Fibroblast of lung (primary cell): ENCODE results near the gene HDAC4. TPM values are rescaled to one million over a fixed set of nuclear protein-coding genes. Genes with fewer than 3 reads are reported as not detected.

ENCODE experiments used
- DNase-seq, 2 donors: peaks; one replicate each; pipeline versions ENCODE4 v3.0.0 to v3.0.0-alpha.2; 2010; ENCODE audit warnings: low read depth in 2 of 2
- H2AFZ ChIP-seq: 2 replicates; pipeline ENCODE4 v1.5.1; 2012; ENCODE audit warnings: low read length, control low read depth, inconsistent platforms
- H3K27ac ChIP-seq: 2 replicates; pipeline ENCODE4 v1.5.1; 2011; ENCODE audit warnings: low read length, control low read depth; ENCODE audit not compliant: insufficient read depth
- H3K27me3 ChIP-seq: 2 replicates; pipeline ENCODE4 v1.5.1; 2011; ENCODE audit warnings: mild to moderate bottlenecking, low read length; ENCODE audit not compliant: control insufficient read depth, insufficient read depth
- H3K36me3 ChIP-seq: 2 replicates; pipeline ENCODE4 v1.5.1; 2011; ENCODE audit warnings: low read length; ENCODE audit not compliant: control insufficient read depth, insufficient read depth
- H3K4me1 ChIP-seq: 2 replicates; pipeline ENCODE4 v1.5.1; 2011; ENCODE audit warnings: low read length; ENCODE audit not compliant: control insufficient read depth, insufficient read depth; ENCODE audit errors: extremely low read depth
- H3K4me2 ChIP-seq: 2 replicates; pipeline ENCODE4 v1.5.1; 2011; ENCODE audit warnings: low read length, control low read depth; ENCODE audit not compliant: insufficient read depth; ENCODE audit errors: extremely low read depth
- H3K4me3 ChIP-seq, 4 experiments: fragments of 200-600 bp in 1 of 4; sonication (generic) in 1 of 4; replicated peaks in 1 of 4; 2 replicates each; pipeline ENCODE4 v1.5.1; 2011 to 2016; ENCODE audit warnings: low read length in 4 of 4, low read depth in 3 of 4, mild to moderate bottlenecking in 3 of 4, control low read depth in 2 of 4, inconsistent platforms in 1 of 4, mixed read lengths in 1 of 4; ENCODE audit not compliant: insufficient read depth in 1 of 4; ENCODE audit errors: control extremely low read depth in 1 of 4
- H3K79me2 ChIP-seq: 2 replicates; pipeline ENCODE4 v1.5.1; 2012; ENCODE audit warnings: mild to moderate bottlenecking, low read length, inconsistent platforms; ENCODE audit not compliant: control insufficient read depth, insufficient read depth
- H3K9ac ChIP-seq: 2 replicates; pipeline ENCODE4 v1.5.1; 2011; ENCODE audit warnings: mild to moderate bottlenecking, low read length, control low read depth; ENCODE audit not compliant: insufficient read depth
- H3K9me3 ChIP-seq: 2 replicates; pipeline ENCODE4 v1.5.1; 2012; ENCODE audit warnings: low read depth, low read length; ENCODE audit not compliant: control insufficient read depth, insufficient read depth
- H4K20me1 ChIP-seq: 2 replicates; pipeline ENCODE4 v1.5.1; 2011; ENCODE audit warnings: low read length; ENCODE audit not compliant: control insufficient read depth, insufficient read depth; ENCODE audit errors: extremely low read depth
- CTCF ChIP-seq, 2 donors: IDR thresholded peaks in 1 of 2; conservative IDR thresholded peaks in 1 of 2; 1 replicate in 1 of 2; 2 replicates in 1 of 2; pipeline ENCODE4 v1.5.1; 2011 to 2012; ENCODE audit warnings: low read length in 2 of 2, control low read depth in 1 of 2, inconsistent platforms in 1 of 2, low read depth in 1 of 2, mild to moderate bottlenecking in 1 of 2
- EZH2 ChIP-seq: IDR thresholded peaks from 2 replicates; pipeline ENCODE4 v1.5.1; 2012; ENCODE audit warnings: low read length, control low read depth, mild to moderate bottlenecking; ENCODE audit errors: missing control alignments
- polyA plus RNA-seq, 2 donors: library from polyadenylated mRNA; depleted of rRNA in 1 of 2; stranded (reverse) in 1 of 2; unstranded in 1 of 2; fragments of >200 nt; gene quantifications; 2 replicates each; pipeline ENCODE4 v1.2.1, GENCODE V29; 2011 to 2012; ENCODE audit warnings: missing spikeins in 1 of 2
- total RNA-seq: library from RNA; depleted of rRNA; stranded (reverse); fragments of >200 nt; gene quantifications from 2 replicates; pipeline ENCODE4 v1.2.1, GENCODE V29; 2014

The HDAC4 gene
- total and polyA plus RNA-seq, 2 donors (not counting 1 experiment from before 2014, with no cell fraction given): 7.4 to 19.8 TPM

GRCh38 chr2:239189711-239190131 is 211.1 kb downstream of the HDAC4 start:
- no peak for DNase-seq
- Histone ChIP-seq H3K9ac (no peak overlapping the region), H3K27me3 (no peaks in the 10 kb centered on the region), H3K79me2 (no peaks in the 10 kb centered on the region), H3K4me2 (no peak overlapping the region), H3K9me3 (no peaks in the 10 kb centered on the region), H3K27ac (no peak overlapping the region), H3K4me3 (no peak overlapping the region), H2AFZ (no peak overlapping the region), H3K4me1 (no peaks in the 10 kb centered on the region), H3K36me3 (peaks cover 4% of the 10 kb centered on the region), H4K20me1 (no peaks in the 10 kb centered on the region)
- TF ChIP-seq EZH2: no peak
- no peak for TF ChIP-seq CTCF (conservative IDR thresholded peaks at IDR 0.05 in 1 of 2, IDR thresholded peaks at IDR 0.05 in 1 of 2; ENCODE audit: low read depth in 1 of 2, low read length in 2 of 2)

GRCh38 chr2:239188536-239188935 is 212.3 kb downstream of the HDAC4 start:
- Histone ChIP-seq H4K20me1 (no peaks in the 10 kb centered on the region), H3K27me3 (no peaks in the 10 kb centered on the region), H3K79me2 (no peaks in the 10 kb centered on the region), H3K4me1 (no peaks in the 10 kb centered on the region), H3K9ac (no peak overlapping the region), H3K4me3 (no peak overlapping the region), H3K36me3 (peaks cover 4% of the 10 kb centered on the region), H3K9me3 (no peaks in the 10 kb centered on the region), H3K27ac (no peak overlapping the region), H2AFZ (no peak overlapping the region), H3K4me2 (no peak overlapping the region)
- TF ChIP-seq EZH2 (no peak), CTCF (conservative IDR thresholded peaks at IDR 0.05 in 1 of 2, IDR thresholded peaks at IDR 0.05 in 1 of 2; ENCODE audit: low read depth in 1 of 2, low read length in 2 of 2) (no peak)
- no peak for DNase-seq

- DNase-seq: no peak
- H2AFZ ChIP-seq: no peak overlapping the region
- no peak for TF ChIP-seq EZH2
- TF ChIP-seq CTCF (conservative IDR thresholded peaks at IDR 0.05 in 1 of 2, IDR thresholded peaks at IDR 0.05 in 1 of 2; ENCODE audit: low read depth in 1 of 2, low read length in 2 of 2): no peak
- no peak overlapping the region for H3K4me3 ChIP-seq
- H3K27ac ChIP-seq: no peak overlapping the region
- peaks cover 4% of the 10 kb centered on the region for H3K36me3 ChIP-seq
- H3K4me1 ChIP-seq: no peaks in the 10 kb centered on the region
- H3K27me3 ChIP-seq: no peaks in the 10 kb centered on the region
- H3K4me2 ChIP-seq: no peak overlapping the region
- H4K20me1 ChIP-seq: no peaks in the 10 kb centered on the region
- H3K9me3 ChIP-seq: no peaks in the 10 kb centered on the region
- no peak overlapping the region for H3K9ac ChIP-seq
- H3K79me2 ChIP-seq: no peaks in the 10 kb centered on the region
Measured at GRCh38 chr2:239187464-239188253, 213.2 kb downstream of the HDAC4 start.
